Upper lobe of left lung (tissue), 4 donors: ENCODE data around the gene DST.

ENCODE experiments used
- CTCF ChIP-seq, 6 experiments: fragments of 450-650 bp in 4 of 6; fragments of 200-600 bp in 2 of 6; sonication (generic) in 2 of 6; IDR thresholded peaks; one replicate each; pipeline ENCODE4 v1.5.1; 2016 to 2019; ENCODE audit warnings: antibody characterized with exemption in 6 of 6
- EP300 ChIP-seq, 4 donors: sonication (generic); formaldehyde crosslinking; IDR thresholded peaks; one replicate each; pipeline ENCODE4 v1.5.1; 2017; ENCODE audit warnings: antibody characterized with exemption in 4 of 4, control low read depth in 2 of 4
- POLR2A ChIP-seq, 4 donors: fragments of 450-650 bp; IDR thresholded peaks; one replicate each; pipeline ENCODE4 v1.5.1; 2016 to 2017; ENCODE audit warnings: antibody characterized with exemption in 4 of 4, mild to moderate bottlenecking in 2 of 4
- POLR2AphosphoS5 ChIP-seq, 2 donors: sonication (generic); formaldehyde crosslinking; IDR thresholded peaks; one replicate each; pipeline ENCODE4 v1.5.1; 2017; ENCODE audit warnings: antibody characterized with exemption in 2 of 2

- TF ChIP-seq POLR2A (IDR thresholded peaks at IDR 0.05) = no peak
- TF ChIP-seq CTCF (IDR thresholded peaks at IDR 0.05) = no peak
- TF ChIP-seq POLR2AphosphoS5 (IDR thresholded peaks at IDR 0.05) = no peak
- no peak for TF ChIP-seq EP300 (IDR thresholded peaks at IDR 0.05)
These were observed 92.4 kb downstream of the DST start for GRCh38 chr6:56550301-56550700.
